Glutamatergic neuron (in vitro differentiated cells): ENCODE data around the gene MDK. TPM values are rescaled to one million over a fixed set of nuclear protein-coding genes. Genes with fewer than 3 reads are reported as not detected.

Source experiments
- DNase-seq: peaks from one replicate; pipeline ENCODE4 v3.0.0; 2022
- H3K27ac Mint-ChIP-seq: one replicate; pipeline ENCODE4 v1.8.0; 2020; ENCODE audit warnings: mild to moderate bottlenecking, mixed read lengths, inconsistent platforms; ENCODE audit not compliant: unreplicated experiment
- H3K27me3 Mint-ChIP-seq: one replicate; pipeline ENCODE4 v1.8.0; 2020; ENCODE audit warnings: mild to moderate bottlenecking, moderate library complexity, mixed read lengths, inconsistent platforms; ENCODE audit not compliant: unreplicated experiment
- H3K36me3 Mint-ChIP-seq: one replicate; pipeline ENCODE4 v1.8.0; 2020; ENCODE audit warnings: mild to moderate bottlenecking, mixed read lengths, inconsistent platforms; ENCODE audit not compliant: unreplicated experiment
- H3K4me1 Mint-ChIP-seq: one replicate; pipeline ENCODE4 v1.8.0; 2020; ENCODE audit warnings: mild to moderate bottlenecking, low read depth, mixed read lengths, inconsistent platforms; ENCODE audit not compliant: unreplicated experiment
- H3K4me3 Mint-ChIP-seq: one replicate; pipeline ENCODE4 v1.8.0; 2020; ENCODE audit warnings: mild to moderate bottlenecking, mixed read lengths, inconsistent platforms; ENCODE audit not compliant: unreplicated experiment
- H3K9me3 Mint-ChIP-seq: one replicate; pipeline ENCODE4 v1.8.0; 2020; ENCODE audit warnings: mild to moderate bottlenecking, moderate library complexity, mixed read lengths, inconsistent platforms; ENCODE audit not compliant: unreplicated experiment
- total RNA-seq: library from RNA; stranded (reverse); fragmentation: NEBNext Ultra II Directional; extraction: Animal tissue kit (Norgen Biotek cat#: 25700); gene quantifications from one replicate; pipeline ENCODE4 v1.2.1, GENCODE V29; 2021; ENCODE audit not compliant: unreplicated experiment
- TF ChIP-seq, protein P1 (sequence below): fragments of 200-600 bp; sonication (generic); IDR thresholded peaks from one replicate; pipeline ENCODE4 v1.5.0; 2021; ENCODE audit not compliant: partially characterized antibody, unreplicated experiment

Gene MDK
- total RNA-seq, 1 donor from 2014 or later, result 846 TPM

DNA sequence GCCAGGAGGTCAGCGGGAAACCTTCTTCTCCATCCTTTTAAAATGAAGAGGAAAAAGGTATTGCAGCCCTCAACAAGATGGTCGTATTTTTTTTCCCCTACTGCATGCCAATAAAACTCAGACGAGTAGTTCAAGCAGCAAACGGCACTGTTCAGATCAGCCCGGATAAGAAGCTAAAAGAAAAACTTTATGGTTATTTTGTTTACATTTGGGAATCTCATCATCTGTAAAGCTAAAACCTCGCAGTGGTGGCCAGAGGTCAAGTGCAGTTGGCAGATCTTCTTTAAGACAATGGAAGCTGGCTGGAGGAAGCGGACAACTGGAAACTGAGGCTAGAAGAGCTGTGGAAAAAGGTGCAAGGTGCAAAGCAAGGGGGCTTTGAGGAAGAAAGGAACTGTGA lies 41.1 kb downstream of the MDK start:
- H3K9me3 Mint-ChIP-seq, result peaks cover 18% of the 10 kb centered on the region
- peak overlapping the region; percentile 39 for H3K27ac Mint-ChIP-seq
- TF ChIP-seq, protein P1, sequence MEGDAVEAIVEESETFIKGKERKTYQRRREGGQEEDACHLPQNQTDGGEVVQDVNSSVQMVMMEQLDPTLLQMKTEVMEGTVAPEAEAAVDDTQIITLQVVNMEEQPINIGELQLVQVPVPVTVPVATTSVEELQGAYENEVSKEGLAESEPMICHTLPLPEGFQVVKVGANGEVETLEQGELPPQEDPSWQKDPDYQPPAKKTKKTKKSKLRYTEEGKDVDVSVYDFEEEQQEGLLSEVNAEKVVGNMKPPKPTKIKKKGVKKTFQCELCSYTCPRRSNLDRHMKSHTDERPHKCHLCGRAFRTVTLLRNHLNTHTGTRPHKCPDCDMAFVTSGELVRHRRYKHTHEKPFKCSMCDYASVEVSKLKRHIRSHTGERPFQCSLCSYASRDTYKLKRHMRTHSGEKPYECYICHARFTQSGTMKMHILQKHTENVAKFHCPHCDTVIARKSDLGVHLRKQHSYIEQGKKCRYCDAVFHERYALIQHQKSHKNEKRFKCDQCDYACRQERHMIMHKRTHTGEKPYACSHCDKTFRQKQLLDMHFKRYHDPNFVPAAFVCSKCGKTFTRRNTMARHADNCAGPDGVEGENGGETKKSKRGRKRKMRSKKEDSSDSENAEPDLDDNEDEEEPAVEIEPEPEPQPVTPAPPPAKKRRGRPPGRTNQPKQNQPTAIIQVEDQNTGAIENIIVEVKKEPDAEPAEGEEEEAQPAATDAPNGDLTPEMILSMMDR, result no peak
- peaks cover 42% of the 10 kb centered on the region for H3K4me1 Mint-ChIP-seq
- no peak for DNase-seq
- H3K27me3 Mint-ChIP-seq, result peaks cover 4% of the 10 kb centered on the region
- peaks cover 5% of the 10 kb centered on the region for H3K36me3 Mint-ChIP-seq
- peak overlapping the region; percentile 43 for H3K4me3 Mint-ChIP-seq

DNA sequence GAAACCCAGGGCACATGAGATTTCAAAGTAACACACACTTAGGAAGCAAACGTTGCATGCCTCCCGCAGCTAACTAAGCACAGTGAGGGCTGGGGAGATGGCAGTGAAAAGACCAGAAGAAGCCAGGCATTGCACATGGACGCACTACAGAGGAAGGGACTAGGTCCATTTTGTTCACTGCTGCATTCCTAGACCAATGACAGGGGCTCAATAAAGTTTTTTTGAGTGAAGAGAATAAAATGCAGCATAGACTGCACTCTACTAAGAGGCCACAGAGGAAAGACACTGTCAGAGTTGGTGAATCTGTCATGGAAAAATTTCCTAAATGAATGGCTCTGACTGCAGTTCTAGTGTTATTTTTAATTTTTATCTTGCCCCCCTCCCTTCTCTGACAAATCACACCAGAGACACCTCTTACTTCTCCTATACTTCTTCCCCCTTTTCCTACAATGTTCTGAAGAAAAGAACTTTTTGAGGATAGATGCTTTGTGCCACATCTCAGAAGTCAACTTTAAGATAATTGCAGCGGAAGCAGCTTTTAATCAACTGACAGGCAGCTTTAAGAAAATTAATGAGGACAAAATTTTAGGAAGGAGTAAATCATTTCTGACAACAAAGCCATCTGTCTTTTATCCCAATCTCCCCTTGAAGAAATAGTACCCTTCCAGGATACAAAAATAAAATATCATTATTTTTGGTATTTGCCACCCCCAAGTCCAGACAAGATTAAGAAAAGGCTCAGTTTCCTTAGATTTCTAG lies 44.9 kb downstream of the MDK start:
- Mint-ChIP-seq H3K27me3 (peaks cover 10% of the 10 kb centered on the region), H3K27ac (peak overlapping the region; percentile 6), H3K9me3 (peaks cover 17% of the 10 kb centered on the region), H3K4me3 (no peak overlapping the region), H3K4me1 (peaks cover 49% of the 10 kb centered on the region), H3K36me3 (peaks cover 5% of the 10 kb centered on the region)
- TF ChIP-seq, protein P1, result no peak
- no peak for DNase-seq

DNA sequence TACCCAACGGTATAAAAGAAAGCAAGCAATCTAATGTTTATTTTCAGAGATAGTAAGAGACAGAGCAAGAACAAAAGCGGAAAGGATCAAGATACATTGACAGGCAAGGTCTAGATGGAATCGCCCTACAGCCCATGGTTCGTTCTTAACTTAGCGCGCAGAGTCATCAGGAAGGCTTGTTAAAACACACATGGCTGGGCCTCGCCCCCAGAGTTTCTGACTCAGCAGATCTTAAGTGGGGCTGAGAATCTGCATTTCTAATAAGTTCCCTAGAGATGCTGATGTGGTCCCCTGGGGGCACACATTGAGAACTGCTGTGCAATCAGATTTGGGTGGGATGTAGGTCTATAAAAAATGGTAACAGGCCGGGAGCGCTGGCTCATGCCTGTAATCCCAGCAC lies 45.9 kb downstream of the MDK start:
- Mint-ChIP-seq H3K36me3 (peaks cover under 1% of the 10 kb centered on the region), H3K27ac (no peak overlapping the region), H3K4me3 (no peak overlapping the region), H3K27me3 (peaks cover 9% of the 10 kb centered on the region), H3K4me1 (peaks cover 43% of the 10 kb centered on the region), H3K9me3 (peaks cover 14% of the 10 kb centered on the region)
- DNase-seq, result no peak
- TF ChIP-seq, protein P1, result no peak

DNA sequence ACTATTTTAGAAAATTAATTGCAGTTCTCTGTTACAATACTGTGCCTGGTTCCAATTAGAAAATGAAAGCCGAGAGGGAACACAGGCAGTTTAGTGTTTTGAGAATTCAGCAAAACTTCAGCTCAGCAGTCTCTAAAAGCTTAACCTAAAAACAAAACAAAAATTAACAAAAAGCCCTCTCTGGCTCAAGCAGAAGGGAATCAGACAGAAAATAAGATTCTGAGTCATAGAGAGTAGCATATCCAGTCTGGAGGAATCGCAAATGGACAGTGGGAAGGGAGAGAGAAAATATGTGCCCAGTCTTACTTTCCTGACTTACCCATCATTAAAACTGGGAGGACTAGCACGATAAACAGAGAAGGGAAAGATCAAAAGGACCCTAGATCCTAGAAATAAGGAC lies 48.2 kb downstream of the MDK start:
- H3K9me3 Mint-ChIP-seq, result peaks cover 5% of the 10 kb centered on the region
- peak overlapping the region; percentile 37 for H3K4me3 Mint-ChIP-seq
- TF ChIP-seq, protein P1, result no peak
- H3K27ac Mint-ChIP-seq, result no peak overlapping the region
- H3K4me1 Mint-ChIP-seq, result peaks cover 35% of the 10 kb centered on the region
- no peak for DNase-seq
- H3K27me3 Mint-ChIP-seq, result peaks cover 7% of the 10 kb centered on the region
- no peaks in the 10 kb centered on the region for H3K36me3 Mint-ChIP-seq

DNA sequence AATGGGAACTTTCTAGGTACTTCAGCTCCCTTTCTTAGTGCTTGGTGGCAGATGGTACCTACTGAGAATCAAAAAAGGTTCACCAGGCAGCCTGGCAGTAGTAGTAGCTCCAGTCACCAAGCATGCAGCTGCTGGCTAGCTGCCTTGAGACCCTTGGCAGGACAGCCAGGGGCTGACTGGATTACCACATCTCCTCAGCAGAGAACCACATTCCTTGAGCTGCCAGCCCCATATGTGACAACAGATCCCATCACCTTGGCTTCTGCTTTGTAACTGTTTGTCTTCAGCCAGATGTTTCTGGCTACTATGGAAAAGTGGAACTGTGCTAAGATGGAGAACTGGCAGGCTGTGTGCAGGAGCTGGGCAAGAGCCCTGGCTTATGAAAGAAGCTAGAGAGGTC lies 49.7 kb downstream of the MDK start:
- Mint-ChIP-seq H3K9me3 (peaks cover 5% of the 10 kb centered on the region), H3K4me3 (no peak overlapping the region), H3K36me3 (no peaks in the 10 kb centered on the region), H3K27me3 (peaks cover 7% of the 10 kb centered on the region), H3K27ac (no peak overlapping the region), H3K4me1 (peaks cover 46% of the 10 kb centered on the region)
- no peak for DNase-seq
- TF ChIP-seq, protein P1, result no peak
